MCF 10A (cell line): Measurements from ENCODE around the gene HLA-A. TPM values are rescaled to one million over a fixed set of nuclear protein-coding genes. Genes with fewer than 3 reads are reported as not detected.

Experiments
- BruUV-seq: library from RNA; stranded (reverse); fragments of 400-500 nt; replicated peaks from 2 replicates; lab custom pipeline; 2021; lab: Mats Ljungman, UMichigan
- CTCF ChIA-PET: fragments of 300-600 bp; sonication (Branson Sonifier 250); formaldehyde crosslinking; extraction: SDS; loops from one replicate; lab custom pipeline; 2021; ENCODE audit warnings: antibody characterized with exemption, inconsistent platforms; lab: Yijun Ruan, JAX
- POLR2A ChIA-PET: fragments of 300-600, 350-650 bp; sonication (Branson Sonifier 250); formaldehyde crosslinking; extraction: SDS; loops from one replicate; lab custom pipeline; 2020; ENCODE audit warnings: antibody characterized with exemption, inconsistent platforms; lab: Yijun Ruan, JAX
- DNase-seq: peaks from one replicate; pipeline ENCODE4 v3.0.0-alpha.2; 2018; ENCODE audit not compliant: unreplicated experiment
- H3K27ac Mint-ChIP-seq: one replicate; pipeline ENCODE4 v1.8.0; 2022; ENCODE audit warnings: mild to moderate bottlenecking, low read depth, mixed read lengths; ENCODE audit not compliant: unreplicated experiment
- H3K27me3 Mint-ChIP-seq: one replicate; pipeline ENCODE4 v1.8.0; 2022; ENCODE audit warnings: mixed read lengths; ENCODE audit not compliant: insufficient read depth, unreplicated experiment
- H3K36me3 Mint-ChIP-seq: one replicate; pipeline ENCODE4 v1.8.0; 2022; ENCODE audit warnings: mild to moderate bottlenecking, moderate library complexity, mixed read lengths; ENCODE audit not compliant: insufficient read depth, unreplicated experiment
- H3K4me1 Mint-ChIP-seq: one replicate; pipeline ENCODE4 v1.8.0; 2022; ENCODE audit warnings: mixed read lengths; ENCODE audit not compliant: insufficient read depth, unreplicated experiment
- H3K4me3 Mint-ChIP-seq: one replicate; pipeline ENCODE4 v1.8.0; 2022; ENCODE audit warnings: mild to moderate bottlenecking, moderate library complexity, mixed read lengths; ENCODE audit not compliant: unreplicated experiment
- H3K9me3 Mint-ChIP-seq: one replicate; pipeline ENCODE4 v1.8.0; 2022; ENCODE audit warnings: mixed read lengths; ENCODE audit not compliant: unreplicated experiment
- intact Hi-C: fragments of 100-400 bp; cut with micrococcal nuclease; formaldehyde crosslinking; loops from 2 replicates; pipeline ENCODE4 v1.14.1; 2022
- total RNA-seq: library from RNA; stranded (reverse); gene quantifications from 2 replicates; pipeline ENCODE4 v1.2.3, GENCODE V29; 2022
- TF ChIP-seq, protein P1 (sequence below): fragments of 200-600 bp; IDR thresholded peaks from one replicate; pipeline ENCODE4 v1.8.0; 2022; ENCODE audit warnings: antibody characterized with exemption, mild to moderate bottlenecking; ENCODE audit not compliant: unreplicated experiment

Gene HLA-A
- total RNA-seq, 1 experiment from 2014 or later, result 139 TPM

GRCh38 chr6:29980511-29980910 is 38.2 kb downstream of the HLA-A start:
- Mint-ChIP-seq H3K27me3 (no peaks in the 10 kb centered on the region), H3K27ac (no peak overlapping the region), H3K9me3 (no peaks in the 10 kb centered on the region), H3K4me3 (no peak overlapping the region), H3K36me3 (no peaks in the 10 kb centered on the region), H3K4me1 (peaks cover 17% of the 10 kb centered on the region)
- ChIA-PET POLR2A (no interaction called here), CTCF (no interaction called here)
- intact Hi-C loops, result no loop called here
- TF ChIP-seq, protein P1, sequence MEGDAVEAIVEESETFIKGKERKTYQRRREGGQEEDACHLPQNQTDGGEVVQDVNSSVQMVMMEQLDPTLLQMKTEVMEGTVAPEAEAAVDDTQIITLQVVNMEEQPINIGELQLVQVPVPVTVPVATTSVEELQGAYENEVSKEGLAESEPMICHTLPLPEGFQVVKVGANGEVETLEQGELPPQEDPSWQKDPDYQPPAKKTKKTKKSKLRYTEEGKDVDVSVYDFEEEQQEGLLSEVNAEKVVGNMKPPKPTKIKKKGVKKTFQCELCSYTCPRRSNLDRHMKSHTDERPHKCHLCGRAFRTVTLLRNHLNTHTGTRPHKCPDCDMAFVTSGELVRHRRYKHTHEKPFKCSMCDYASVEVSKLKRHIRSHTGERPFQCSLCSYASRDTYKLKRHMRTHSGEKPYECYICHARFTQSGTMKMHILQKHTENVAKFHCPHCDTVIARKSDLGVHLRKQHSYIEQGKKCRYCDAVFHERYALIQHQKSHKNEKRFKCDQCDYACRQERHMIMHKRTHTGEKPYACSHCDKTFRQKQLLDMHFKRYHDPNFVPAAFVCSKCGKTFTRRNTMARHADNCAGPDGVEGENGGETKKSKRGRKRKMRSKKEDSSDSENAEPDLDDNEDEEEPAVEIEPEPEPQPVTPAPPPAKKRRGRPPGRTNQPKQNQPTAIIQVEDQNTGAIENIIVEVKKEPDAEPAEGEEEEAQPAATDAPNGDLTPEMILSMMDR, result no peak
- DNase-seq, result peak; percentile 39
- no TSS peak for BruUV-seq

GRCh38 chr6:29981211-29981812 is 39.0 kb downstream of the HLA-A start:
- ChIA-PET CTCF (interaction anchor here (0.6 kb wide), 1 partner anchor 31 kb away, joined by 3 read pairs; no protein-coding TSS in a partner anchor), POLR2A (no interaction called here)
- Mint-ChIP-seq H3K4me1 (peaks cover 9% of the 10 kb centered on the region), H3K27ac (no peak overlapping the region), H3K27me3 (no peaks in the 10 kb centered on the region), H3K4me3 (no peak overlapping the region), H3K36me3 (no peaks in the 10 kb centered on the region), H3K9me3 (no peaks in the 10 kb centered on the region)
- intact Hi-C loops, result no loop called here
- no peak for DNase-seq
- BruUV-seq, result no TSS peak
- TF ChIP-seq, protein P1, result no peak

DNA sequence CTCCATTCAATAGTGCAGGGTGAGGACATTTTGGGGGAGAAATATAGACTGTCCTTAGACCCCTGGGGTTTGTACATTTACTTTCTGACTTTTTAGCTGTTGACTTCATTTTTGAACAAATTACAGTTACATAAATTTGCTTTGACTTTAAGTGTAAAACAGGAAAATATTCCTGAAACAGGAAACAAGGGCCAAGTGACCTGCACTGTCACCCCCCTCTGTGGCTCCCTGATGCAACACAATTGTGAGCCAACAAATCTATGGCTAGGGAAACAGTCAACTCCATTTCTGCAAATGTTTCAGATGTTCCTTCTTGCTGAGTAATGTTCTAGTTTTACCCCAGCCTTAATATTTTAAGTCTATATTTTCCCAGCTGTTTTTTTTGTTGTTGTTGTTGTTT is 39.8 kb downstream of the HLA-A start:
- ChIA-PET CTCF (interaction anchor here (0.6 to 0.7 kb wide), 2 partner anchors 50 to 57 kb away, joined by 3 to 11 read pairs; no protein-coding TSS in a partner anchor), POLR2A (no interaction called here)
- intact Hi-C loops, result no loop called here
- no peaks in the 10 kb centered on the region for H3K27me3 Mint-ChIP-seq
- no TSS peak for BruUV-seq
- peaks cover 4% of the 10 kb centered on the region for H3K4me1 Mint-ChIP-seq
- no peak overlapping the region for H3K4me3 Mint-ChIP-seq
- no peak for DNase-seq
- no peak overlapping the region for H3K27ac Mint-ChIP-seq
- H3K36me3 Mint-ChIP-seq, result no peaks in the 10 kb centered on the region
- TF ChIP-seq, protein P1, result no peak
- no peaks in the 10 kb centered on the region for H3K9me3 Mint-ChIP-seq

- no peaks in the 10 kb centered on the region for H3K27me3 Mint-ChIP-seq
- POLR2A ChIA-PET, result no interaction called here
- no peaks in the 10 kb centered on the region for H3K9me3 Mint-ChIP-seq
- H3K4me1 Mint-ChIP-seq, result peaks cover 6% of the 10 kb centered on the region
- BruUV-seq, result no TSS peak
- intact Hi-C loops, result no loop called here
- no peak overlapping the region for H3K27ac Mint-ChIP-seq
- TF ChIP-seq, protein P1, result no peak
- H3K36me3 Mint-ChIP-seq, result no peaks in the 10 kb centered on the region
- CTCF ChIA-PET, result no interaction called here
- no peak for DNase-seq
- no peak overlapping the region for H3K4me3 Mint-ChIP-seq
Measured at GRCh38 chr6:29984232-29984631, 41.9 kb downstream of the HLA-A start.
